ENCODE results near the gene LAMTOR5. TPM values are rescaled to one million over a fixed set of nuclear protein-coding genes. Genes with fewer than 3 reads are reported as not detected.

Gene LAMTOR5
- total RNA-seq = 99.3 and 100 TPM in 2 replicates

GRCh38 chr1:110407260-110408210 is at the start of gene LAMTOR5:
TSS of gene LAMTOR5 (minus strand) at chr1:110407694. CDS start at chr1:110407620, 74 bp downstream.

GRCh38 chr1:110450929-110451328 is 43.4 kb upstream of the LAMTOR5 start, which contains the start of gene PROK1:
TSS of gene PROK1 (plus strand) at chr1:110451149. CDS start at chr1:110451217, 68 bp downstream.

GRCh38 chr1:110390692-110391245 is 16.7 kb downstream of the LAMTOR5 start, which contains the start of gene SLC16A4:
TSS of gene SLC16A4 (minus strand) at chr1:110391026. CDS start at chr1:110389323, 1,703 bp downstream.

Other genes with a start within 250 kb of the LAMTOR5 start
- 4.1 and 4.6 TPM in 2 replicates for gene KCNC4, start 197.4 kb downstream of the LAMTOR5 start, total RNA-seq
- 16.7 and 18.1 TPM in 2 replicates for gene RBM15, start 68.3 kb downstream of the LAMTOR5 start, total RNA-seq
- gene SLC16A4, start 16.7 kb downstream of the LAMTOR5 start, total RNA-seq = 14.4 and 16.4 TPM in 2 replicates
- gene PROK1, start 43.5 kb upstream of the LAMTOR5 start, total RNA-seq = not detected in 2 replicates
- not detected in 2 replicates for gene KCNA10, start 111.5 kb upstream of the LAMTOR5 start, total RNA-seq
- 0.06 and 0.10 TPM in 2 replicates for gene KCNA2, start 198.7 kb upstream of the LAMTOR5 start, total RNA-seq

Data from cardiac ventricle fibroblast (primary cell).